ENCODE results near the gene MED17.

MED17 gene

GRCh38 chr11:93852242-93852641 is 68.2 kb downstream of the MED17 start:
- no peak for DNase-seq

DNA sequence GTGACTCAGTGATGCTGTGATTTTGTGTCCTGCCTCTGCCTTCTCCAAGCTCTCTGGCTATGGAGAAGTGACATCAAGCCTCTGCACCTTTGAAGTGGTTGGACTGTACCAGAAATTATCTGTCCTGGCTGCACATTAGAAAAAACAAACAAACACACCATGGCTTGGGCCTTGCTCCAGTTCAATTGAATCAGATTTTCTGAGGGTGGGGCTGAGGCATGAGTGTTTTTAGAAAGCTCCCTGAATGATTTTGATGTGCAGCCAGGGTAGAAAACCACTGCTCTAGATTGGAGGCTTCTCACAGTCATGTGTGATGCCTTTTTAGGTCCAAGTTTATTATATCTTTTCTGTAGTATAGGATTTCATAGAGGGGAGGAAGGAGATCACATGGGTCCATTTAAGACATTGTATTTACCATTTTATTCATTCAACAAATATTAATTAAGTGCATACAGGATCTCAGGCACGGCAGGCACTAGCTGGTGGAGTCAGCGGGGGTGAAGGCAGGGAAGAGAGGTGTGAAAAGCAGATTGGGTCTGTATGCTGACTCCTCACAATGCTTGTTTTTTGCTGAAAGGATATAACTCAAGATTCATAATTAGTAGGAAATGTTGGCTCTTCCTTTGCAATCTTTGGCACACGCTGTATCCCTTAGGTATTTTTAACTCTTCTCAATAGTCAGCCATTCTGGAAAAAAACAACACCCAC is 73.5 kb downstream of the MED17 start:
- DNase-seq: no peak

- DNase-seq: no peak
These were observed 74.2 kb downstream of the MED17 start for GRCh38 chr11:93858121-93858775.

GRCh38 chr11:93861808-93862207 is 77.7 kb downstream of the MED17 start:
- DNase-seq: no peak
